ENCODE data around the gene FOXI2. TPM values are rescaled to one million over a fixed set of nuclear protein-coding genes. Genes with fewer than 3 reads are reported as not detected.

FOXI2 gene
- not detected in 2 replicates for total RNA-seq

DNA sequence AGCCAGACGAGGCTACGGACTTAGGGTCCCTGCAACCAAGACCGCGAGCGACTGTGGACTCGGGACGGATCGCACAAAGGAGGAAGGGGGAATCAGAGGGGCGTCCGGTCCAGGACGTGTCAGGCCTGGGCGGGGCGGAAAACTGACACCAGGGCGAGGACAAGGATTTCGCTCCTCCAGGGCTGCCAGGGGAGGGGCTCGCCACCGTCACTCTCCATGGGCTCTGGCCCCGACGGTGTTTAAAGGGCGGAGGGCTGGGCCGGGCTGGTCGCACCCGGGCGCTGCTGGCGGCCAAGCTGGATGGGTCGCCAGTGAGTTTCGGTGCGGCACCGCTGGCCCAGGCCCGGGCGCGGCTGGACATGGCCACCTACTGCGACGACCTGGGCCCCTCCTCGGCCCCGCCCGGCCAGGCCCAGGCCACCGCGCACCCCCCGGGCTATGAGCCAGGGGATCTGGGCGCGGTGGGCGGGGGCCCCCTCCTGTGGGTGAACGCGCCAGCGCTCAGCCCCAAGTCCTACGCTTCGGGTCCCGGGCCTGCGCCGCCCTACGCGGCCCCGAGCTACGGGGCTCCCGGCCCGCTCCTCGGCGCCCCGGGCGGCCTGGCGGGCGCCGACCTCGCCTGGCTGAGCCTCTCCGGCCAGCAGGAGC lies at the start of gene FOXI2:
Gene FOXI2 (plus strand): TSS at position 271 of the 648 bp plus-strand sequence. CDS start 89 bp downstream, at position 360.

Other genes with a start within 250 kb of the FOXI2 start
- not detected in 2 replicates for gene NPS, start 187.9 kb upstream of the FOXI2 start, total RNA-seq
- gene CLRN3, start 155.8 kb downstream of the FOXI2 start, total RNA-seq: not detected in 2 replicates
- 17.4 and 30.7 TPM in 2 replicates for gene PTPRE, start 169.9 kb downstream of the FOXI2 start, total RNA-seq